HG02623 (cell line): ENCODE results near the gene ANO2.

Experiments
- ATAC-seq: cut with Tn5 transposase; IDR thresholded peaks from one replicate; pipeline ENCODE4 v1.9.1; 2021; ENCODE audit warnings: moderate library complexity; ENCODE audit not compliant: unreplicated experiment

Gene ANO2

DNA sequence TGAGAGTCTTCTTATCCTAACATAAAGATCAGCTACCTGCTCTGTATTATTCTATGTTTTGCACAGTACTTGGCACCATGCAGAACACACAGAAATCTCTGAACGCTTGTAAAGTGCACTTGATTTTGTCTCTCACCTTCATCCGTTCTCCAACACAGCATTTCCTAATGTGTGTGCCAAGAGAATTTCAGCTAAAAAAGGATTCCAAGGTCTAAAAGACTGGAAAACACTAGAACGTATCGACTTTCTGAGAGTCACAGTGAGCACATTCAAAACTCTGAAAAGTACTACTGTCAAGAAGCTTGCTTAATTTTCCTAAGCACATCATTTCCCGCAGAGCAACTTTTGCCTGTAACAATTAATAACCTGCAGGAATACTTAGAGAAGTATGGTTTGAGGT, 211.1 kb downstream of the ANO2 start:
- no peak for ATAC-seq

DNA sequence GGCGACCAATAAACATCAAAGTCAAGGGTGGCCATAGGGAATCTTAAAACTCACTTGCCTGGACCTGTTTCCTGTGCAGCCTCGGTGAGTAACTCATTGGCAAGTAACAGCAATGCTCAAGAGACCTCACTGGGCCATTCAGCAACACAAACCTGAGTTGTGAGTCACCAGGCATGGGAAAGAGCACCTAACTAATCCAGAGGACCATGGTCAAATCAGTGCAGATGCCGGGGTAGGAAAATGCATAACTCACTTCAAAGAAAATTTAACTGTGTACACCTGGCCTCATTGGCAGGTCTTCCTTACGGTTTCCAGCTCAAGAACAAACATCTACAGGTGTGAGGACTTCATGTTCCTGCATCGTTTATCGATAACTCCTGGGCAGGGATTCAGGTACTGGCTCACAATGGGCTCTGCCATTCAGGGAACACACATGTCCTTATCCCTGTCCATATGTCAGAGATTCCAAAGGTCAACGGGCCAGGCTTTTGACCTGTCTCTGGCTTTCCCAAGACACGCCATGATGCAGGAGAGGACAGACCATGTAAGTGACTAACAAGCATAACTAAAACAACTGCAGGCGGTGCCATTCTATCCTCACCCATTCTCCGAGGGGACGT, 211.8 kb downstream of the ANO2 start:
- no peak for ATAC-seq

DNA sequence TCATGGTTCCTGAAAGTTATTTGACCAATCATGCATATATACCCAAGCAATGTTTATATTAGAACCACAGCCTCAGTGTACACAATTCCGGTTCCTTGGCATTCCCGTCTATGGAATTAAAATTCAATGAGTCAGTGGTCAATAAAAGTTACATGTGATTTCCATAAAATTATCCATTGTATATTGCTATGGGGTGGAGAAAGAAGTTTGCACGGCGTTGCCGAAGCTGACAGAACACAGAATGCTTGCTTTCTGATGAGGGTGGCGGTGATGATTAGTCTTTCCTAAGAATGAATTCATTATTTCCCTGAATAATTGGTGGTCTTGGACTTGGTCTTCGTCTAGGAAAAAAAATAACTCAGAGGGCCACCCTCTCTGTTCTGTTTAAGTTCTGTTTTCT, 214.1 kb downstream of the ANO2 start:
- ATAC-seq = no peak

DNA sequence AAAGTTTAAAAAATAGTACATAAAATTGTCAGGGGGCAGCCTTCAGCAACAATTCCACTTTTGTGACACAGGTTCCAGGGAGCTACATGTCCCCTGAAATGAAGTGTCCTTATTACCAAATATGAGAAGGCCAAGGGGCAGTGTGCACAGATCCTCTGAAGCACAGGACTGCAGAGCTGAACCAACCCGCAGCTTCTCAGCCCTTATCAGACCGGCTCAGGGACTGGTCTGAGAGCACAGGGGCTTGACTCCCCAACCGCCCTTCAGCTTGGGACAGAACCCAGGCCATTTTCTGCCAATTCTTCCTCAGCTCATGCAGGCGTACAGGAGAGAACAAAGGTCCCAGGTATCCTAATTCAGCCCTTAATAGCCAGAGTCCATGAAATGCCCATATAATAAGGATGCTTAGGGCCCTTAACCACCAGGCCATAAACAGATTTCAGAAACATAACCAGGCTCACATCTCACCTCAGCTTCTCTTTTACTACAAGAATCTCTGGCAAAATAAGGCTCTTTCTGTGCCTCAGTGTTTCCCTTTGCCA, 221.3 kb downstream of the ANO2 start:
- no peak for ATAC-seq

DNA sequence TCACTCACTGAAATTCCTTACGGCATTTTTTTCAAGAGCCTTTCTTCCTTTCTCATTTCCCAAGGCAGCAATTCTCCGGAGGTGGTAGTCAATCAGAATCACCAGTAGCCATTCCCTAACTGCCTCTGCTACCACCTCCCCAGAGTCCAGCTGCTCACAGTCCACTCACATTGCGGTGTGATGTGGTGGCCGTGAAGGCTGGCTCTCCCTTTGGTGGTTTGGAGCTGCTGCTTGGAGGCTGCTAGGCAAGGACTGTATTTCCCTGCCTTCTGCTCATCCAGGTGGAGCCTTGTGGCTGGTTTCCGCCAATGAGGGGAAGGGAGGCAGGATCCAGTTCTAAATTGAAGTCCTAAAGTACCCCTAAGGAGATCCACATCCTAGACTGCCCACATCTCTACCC, 222.0 kb downstream of the ANO2 start:
- no peak for ATAC-seq

DNA sequence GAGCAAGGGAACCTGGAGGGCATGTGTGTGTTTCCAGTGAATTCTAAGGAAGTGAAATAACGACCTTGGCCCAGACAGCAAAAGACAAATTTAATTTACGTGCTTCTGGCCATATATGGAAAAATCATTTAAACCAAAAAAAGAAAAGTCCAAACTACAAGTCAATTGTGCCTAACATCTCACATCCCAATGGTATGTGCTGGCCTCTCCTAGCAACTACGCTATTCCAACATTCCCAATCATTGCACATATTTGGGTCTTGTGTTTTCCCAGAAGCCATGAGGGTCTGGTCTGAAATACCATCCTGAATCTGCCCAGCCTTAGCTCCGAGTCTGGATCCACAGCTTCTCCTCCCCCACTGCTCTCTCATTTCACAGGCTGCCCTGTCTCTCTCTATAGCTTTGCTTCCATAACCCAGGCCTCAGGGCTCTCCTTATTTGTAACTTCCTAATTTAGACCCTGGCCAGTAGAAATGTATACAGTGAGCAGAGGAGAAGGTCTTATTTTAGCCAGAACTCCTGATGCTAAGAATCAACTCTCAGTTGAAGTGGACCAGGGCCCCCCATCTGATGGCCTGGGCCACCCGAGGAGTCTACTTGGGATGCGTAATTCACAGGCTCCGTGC, 224.6 kb downstream of the ANO2 start:
- ATAC-seq = no peak

DNA sequence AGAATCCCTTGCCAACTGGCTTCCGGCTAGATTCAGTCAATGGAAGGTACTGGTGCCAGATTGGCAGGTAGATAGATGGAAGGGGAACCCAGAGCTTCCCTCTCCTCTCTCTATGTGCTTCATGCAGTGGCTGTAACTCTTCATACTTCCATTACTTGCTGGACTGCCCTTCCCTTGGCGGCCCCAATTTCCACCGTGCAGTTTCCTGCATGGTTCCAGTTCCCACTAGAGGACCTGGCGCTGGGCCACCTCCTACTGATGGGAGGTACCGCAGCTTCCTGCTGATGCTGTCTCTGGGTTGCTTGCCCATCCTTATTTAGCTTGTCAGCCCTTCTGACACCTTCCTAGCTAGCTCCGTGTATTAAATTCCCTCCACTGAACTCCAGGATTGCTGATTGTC, 226.4 kb downstream of the ANO2 start:
- ATAC-seq = no peak

DNA sequence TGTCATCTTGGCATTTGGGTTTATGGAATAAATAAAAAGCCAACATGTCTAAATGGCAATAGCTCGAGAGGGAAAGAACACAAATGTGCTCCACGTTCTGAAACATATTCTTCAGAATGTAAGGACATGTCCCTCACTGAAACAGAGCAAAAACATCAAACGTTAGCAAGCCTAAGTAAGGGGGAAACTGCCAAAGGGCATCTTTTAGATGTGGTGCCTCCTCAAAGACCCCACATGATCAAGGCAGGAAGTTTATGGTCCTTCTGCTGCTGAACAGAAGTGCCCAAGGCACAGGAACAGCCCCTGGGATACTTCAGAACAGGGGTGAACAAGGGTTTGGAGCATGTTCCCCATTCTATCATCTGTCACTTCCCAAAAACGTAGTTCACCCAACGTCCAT, 227.0 kb downstream of the ANO2 start:
- no peak for ATAC-seq

DNA sequence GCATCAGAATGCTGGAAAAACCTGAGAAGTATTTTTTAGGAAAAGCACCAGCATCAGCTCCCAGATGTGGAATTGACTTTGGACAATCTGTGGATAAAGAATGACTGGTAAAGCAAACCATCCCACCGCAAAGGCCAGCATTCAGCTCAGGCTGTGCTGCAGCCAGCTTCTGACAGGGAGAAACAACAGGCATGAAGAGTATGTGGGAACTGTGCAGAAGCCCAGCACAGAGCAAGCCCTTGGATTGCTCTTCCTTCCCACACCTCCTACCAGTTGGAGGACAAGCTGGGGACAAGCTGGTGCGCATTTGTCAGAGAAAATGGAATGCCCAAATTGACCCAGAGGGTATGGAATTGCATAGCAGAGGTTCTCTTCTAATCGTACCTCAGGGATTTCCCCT, 228.1 kb downstream of the ANO2 start:
- no peak for ATAC-seq

DNA sequence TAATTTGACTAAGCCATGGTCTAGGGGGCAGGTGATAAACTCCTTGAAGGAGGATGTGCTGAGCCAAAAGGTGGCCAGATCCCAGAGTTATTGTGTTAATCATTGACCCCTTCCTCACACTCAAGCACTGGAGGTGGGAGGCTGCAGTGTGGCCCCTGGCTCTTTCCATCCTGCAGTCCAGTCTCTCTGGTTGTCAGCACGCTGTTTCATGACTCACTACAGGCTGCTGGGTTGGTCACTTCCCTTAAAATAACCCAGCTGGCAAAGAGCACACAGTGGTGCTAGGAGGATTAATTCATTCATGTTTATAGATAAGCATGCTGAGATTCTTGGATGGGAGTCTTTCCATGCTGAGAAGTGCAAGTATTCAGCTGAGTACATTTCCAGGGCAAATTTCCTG, 228.9 kb downstream of the ANO2 start:
- ATAC-seq = no peak

DNA sequence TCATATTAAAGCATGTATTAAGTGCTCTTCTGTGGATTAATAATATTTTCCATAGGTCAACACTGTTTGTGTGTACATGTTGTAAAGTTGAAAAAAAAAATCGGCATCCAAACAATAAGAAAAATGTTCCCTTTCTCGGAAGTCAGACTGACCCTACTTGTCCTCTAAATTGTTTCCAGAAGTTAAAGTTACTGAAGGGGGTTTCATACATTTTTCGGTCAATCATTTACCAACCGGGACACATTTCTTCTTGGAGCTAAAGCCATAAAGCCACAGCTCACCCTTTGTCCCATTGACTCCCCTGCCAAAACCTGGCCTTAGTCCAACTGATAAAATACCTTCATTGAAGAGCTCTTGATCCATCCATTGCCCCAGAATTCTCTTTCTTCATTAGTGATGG, 230.0 kb downstream of the ANO2 start:
- ATAC-seq = no peak

DNA sequence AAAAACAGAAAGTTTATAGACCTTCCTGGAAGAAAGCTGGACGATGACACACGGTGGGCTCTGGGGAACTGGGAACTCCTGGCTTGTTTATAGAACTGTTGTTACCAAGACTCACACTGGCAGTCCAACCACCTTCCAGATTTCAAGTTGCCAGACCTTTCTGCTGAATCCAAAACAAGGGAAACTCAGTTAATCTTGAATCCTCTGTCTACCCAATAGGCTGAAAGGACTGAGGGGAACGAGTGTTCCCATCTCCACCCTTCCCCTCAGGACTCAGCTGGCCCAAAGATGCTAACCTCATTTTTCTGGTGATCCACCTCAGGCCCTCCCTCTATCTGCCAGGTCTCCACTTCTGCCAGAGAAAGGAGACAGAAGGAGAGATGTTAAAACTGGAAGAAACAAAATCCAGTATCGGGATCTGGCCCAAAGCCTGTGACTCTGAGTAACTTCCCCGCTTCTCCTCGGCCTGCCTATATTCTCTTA, 231.4 kb downstream of the ANO2 start:
- no peak for ATAC-seq

DNA sequence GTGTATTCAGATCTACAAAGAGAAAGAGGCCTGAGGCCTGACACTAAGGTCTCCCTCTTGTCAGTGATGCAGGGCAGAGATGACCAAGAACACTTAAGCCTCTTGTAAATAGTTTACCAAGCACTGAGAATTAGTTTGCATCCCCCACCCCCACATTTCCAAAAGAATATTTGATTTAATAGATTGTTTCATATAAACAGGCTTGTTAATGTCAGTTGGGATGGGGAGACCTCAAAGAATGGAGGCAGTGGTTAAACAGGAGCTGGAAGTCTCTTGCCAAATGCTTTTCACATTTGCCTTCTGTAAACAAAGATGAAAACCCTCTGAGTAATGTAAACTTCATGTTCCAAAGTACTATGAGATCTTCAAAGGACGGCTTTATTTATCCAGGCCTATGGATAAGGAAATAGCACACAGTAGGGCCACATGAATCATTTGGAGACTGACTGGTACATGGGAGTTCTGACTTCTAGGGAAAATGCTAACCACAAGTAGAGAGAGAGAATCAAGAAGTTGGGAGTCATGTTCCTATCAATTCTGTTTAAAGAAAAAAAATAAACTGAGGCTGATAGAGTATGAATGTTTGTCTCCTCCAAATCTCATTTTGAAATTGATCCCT, 234.7 kb downstream of the ANO2 start:
- ATAC-seq = no peak

DNA sequence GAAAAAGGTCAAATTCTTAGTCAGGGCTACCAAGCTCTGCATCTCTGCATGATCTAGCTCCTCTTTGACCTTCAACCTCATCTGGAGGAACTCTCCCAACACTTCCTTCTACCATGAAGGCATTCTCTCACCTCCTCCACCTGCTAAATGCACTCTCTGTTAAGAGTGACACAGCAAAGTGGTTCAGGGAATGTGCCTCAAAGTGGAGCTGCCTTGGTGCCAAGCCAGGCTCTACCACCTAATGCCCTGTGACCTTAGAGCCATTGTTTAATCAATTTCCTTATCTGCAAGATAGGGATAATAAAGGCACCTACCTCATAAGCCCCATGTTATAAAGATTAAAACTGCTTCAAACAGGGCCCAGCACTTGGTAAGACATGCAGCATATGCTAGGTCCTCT, 236.7 kb downstream of the ANO2 start:
- ATAC-seq = no peak

DNA sequence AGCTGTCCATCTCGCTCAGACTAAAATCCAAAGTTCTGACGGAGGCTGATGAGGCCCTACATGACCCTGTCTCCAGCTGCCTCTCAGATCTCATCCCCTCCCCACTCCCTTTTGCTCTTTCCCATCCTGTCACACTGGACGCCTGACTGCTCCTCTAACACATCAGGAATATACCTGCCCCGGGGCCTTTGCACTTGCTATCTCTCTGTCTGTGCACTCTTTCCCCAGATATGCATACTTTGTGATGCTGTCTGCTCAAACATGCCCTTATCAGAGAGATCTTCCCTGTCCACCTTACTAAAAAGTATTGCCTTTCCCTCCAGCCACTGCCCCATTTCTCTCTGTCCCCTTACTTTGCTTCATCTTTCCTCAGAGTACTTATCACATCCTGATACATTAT, 238.8 kb downstream of the ANO2 start:
- no peak for ATAC-seq

DNA sequence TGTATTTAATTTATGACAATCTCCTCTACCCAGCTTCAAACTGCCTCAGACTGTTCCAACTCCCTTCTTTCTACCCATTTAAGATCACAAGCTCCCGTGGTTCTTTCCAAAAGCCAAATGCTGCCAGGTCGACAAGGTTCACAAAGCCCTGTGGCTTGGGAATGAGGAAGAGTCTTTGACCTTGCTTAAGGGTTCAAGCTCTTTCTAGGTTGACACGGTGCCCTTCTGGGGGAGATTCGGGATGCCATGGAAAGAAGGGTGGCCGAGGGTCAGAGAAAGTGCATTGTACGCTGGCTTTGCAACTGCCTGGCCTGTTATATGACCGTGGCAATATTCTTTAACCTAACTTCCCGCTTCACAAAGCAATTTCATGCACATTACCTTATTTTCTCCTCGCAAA, 239.3 kb downstream of the ANO2 start:
- ATAC-seq = no peak

DNA sequence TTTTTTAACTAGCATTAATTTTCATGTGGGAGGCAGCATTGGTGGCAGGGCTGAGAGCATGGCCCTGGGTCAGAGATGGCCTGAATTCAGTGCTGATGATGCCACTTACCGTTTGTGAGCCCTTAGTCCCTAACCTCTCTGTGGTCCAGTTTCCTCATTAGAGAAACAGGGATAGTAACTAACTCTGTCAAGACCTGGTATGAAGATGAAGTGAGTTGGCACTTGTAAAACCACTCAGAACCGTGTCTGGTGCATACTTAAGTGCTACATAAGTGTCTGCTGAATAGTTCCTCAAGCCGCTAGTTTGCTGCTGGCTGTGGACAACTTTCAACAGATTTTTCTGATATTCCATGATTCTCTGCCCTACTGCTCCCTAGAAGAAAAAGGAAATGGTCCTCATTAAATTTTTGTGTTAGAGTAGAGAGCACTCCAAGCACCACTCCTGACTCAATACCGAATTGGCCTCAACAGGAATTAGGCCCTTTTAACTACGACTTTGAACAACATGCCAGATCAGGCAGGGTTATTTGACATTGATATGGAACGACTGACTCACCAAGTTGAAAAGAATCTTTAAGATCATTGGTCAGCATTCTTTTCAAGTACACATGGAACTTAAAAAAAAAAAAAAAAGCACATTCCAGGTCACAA, 250.2 kb downstream of the ANO2 start:
- no peak for ATAC-seq

DNA sequence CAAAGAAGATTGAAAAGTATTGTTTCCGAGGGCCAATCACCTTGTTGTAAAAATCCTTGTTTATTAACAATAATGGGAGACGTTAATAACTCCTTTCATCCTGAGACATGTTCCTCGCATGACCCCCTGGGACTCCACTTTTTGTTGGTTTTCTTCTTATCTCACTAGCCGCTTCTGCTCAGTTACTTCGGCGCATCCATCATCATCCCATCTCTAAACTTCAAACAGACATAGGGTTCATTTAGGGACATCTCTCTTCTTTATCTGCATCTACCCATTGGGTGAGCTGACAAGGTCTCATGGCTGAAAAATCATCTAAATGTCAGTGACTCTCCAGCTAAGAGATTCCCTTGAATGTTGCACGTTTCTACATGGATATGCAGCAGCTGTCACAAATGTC, 252.2 kb downstream of the ANO2 start:
- ATAC-seq = no peak

DNA sequence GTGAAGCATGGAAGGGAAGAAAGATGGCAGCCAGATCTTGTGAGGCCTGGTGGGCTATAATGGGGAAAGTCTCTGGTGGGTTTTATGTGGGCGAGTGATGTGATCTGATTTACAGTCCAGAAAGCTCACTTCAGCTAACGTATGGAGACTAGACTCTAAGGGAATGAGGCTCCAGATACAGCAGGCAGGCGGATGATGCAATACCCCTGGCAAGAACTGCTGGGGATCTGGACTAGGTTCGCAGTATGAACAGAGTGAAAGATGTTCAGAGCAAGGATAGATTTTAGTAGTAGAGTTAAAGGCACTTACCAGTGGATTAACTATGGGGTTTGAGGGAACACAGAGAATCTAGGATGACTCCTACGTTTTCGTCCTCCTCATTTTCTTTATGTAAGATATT, 253.1 kb downstream of the ANO2 start:
- ATAC-seq = no peak

DNA sequence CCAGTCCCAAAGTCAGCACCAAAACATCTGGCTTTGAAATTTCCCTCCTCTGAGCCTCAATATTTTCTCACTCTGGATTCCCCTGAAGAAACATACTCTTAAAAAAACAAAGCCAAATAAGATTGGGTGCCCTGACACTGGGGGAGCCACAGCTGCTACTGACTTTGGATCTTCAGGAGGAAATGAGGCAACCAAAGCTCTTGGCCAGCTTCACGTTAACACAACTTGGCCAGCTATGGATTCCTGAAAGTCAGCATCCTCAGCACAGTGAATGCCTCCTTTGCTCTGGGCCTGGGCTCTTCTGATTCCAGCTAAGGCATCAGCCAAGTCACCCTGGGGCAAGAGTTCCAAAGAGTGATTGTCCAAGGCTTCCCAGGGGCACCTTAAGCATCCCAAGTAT, 254.8 kb downstream of the ANO2 start:
- no peak for ATAC-seq

DNA sequence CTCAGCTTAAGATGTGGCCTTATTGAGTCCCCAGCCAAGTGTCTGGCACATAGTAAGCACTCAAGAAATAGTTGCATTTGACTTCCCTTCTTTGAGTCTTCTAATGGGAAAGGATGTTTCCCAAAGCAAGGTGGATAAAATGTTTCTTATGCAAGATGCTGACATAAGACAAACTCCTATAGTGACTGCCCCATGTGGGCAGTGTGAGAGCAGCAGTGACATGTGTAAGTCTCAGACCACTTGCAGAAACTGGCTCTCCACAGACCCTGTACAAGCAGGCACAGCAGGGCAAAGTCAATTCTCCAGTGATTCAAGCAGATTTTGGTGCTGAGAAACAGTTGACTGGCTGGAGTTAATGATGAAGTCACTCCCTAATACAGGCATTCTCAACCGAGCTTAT, 255.3 kb downstream of the ANO2 start:
- ATAC-seq = no peak

DNA sequence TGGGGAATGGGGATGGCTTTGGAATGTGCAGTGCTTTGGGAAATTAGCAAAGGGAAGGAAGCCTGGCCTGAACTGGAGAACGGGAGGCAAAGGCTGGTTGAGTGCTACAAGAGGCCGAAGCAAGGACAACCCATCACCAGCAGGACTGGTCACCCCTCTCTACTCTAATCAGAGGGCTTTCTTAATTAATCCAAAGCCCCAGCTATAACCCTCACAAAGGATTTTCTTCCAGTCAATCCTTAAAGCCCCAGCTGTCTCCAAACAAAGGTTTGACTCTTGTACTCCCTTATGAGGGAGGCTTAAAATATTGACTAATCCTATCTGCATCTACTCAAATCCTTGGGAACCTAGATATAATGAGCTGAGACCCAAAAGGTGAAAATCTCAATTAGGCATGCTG, 256.8 kb downstream of the ANO2 start:
- no peak for ATAC-seq
